Stimulated activated CD4-positive, alpha-beta T cell treated with anti-CD3 and anti-CD28 coated beads, Interleukin-4, amount 100 ng/mL, for 1 hour (primary cell): ENCODE measurements around the gene BABAM2.

ENCODE experiments used
- DNase-seq: peaks from one replicate; pipeline ENCODE4 v3.0.0-alpha.2; 2020

The BABAM2 gene

GRCh38 chr2:28035816-28036215 is 145.3 kb downstream of the BABAM2 start:
- no peak for DNase-seq

- no peak for DNase-seq
These were observed 145.8 kb downstream of the BABAM2 start for GRCh38 chr2:28036307-28036706.

GRCh38 chr2:28038722-28039121 is 148.2 kb downstream of the BABAM2 start:
- DNase-seq: no peak

GRCh38 chr2:28045676-28046351 is 155.3 kb downstream of the BABAM2 start:
- no peak for DNase-seq

- no peak for DNase-seq
These were observed 156.4 kb downstream of the BABAM2 start for GRCh38 chr2:28046921-28047320.

GRCh38 chr2:28047681-28048080 is 157.2 kb downstream of the BABAM2 start:
- no peak for DNase-seq

- no peak for DNase-seq
These were observed 157.8 kb downstream of the BABAM2 start for GRCh38 chr2:28048341-28048740.

- no peak for DNase-seq
These were observed 158.9 kb downstream of the BABAM2 start for GRCh38 chr2:28049416-28049815.

GRCh38 chr2:28049899-28050298 is 159.4 kb downstream of the BABAM2 start:
- DNase-seq: no peak

- no peak for DNase-seq
These were observed 162.2 kb downstream of the BABAM2 start for GRCh38 chr2:28052691-28053090.

GRCh38 chr2:28053597-28053996 is 163.1 kb downstream of the BABAM2 start:
- DNase-seq: no peak

- no peak for DNase-seq
These were observed 164.4 kb downstream of the BABAM2 start for GRCh38 chr2:28054916-28055315.

GRCh38 chr2:28055325-28055970 is 164.9 kb downstream of the BABAM2 start:
- no peak for DNase-seq

- no peak for DNase-seq
These were observed 168.3 kb downstream of the BABAM2 start for GRCh38 chr2:28058791-28059190.

GRCh38 chr2:28062867-28063266 is 172.3 kb downstream of the BABAM2 start:
- DNase-seq: no peak

- DNase-seq: no peak
These were observed 173.0 kb downstream of the BABAM2 start for GRCh38 chr2:28063492-28063962.

- DNase-seq: no peak
These were observed 177.1 kb downstream of the BABAM2 start for GRCh38 chr2:28067602-28068001.

GRCh38 chr2:28068088-28068487 is 177.6 kb downstream of the BABAM2 start:
- DNase-seq: no peak

GRCh38 chr2:28068527-28068926 is 178.0 kb downstream of the BABAM2 start:
- DNase-seq: no peak

GRCh38 chr2:28071221-28071620 is 180.7 kb downstream of the BABAM2 start:
- no peak for DNase-seq

- no peak for DNase-seq
These were observed 183.6 kb downstream of the BABAM2 start for GRCh38 chr2:28074137-28074536.

GRCh38 chr2:28080911-28081310 is 190.4 kb downstream of the BABAM2 start:
- DNase-seq: no peak

- no peak for DNase-seq
These were observed 191.6 kb downstream of the BABAM2 start for GRCh38 chr2:28082131-28082530.

- no peak for DNase-seq
These were observed 192.9 kb downstream of the BABAM2 start for GRCh38 chr2:28083476-28083875.

GRCh38 chr2:28084564-28084963 is 194.0 kb downstream of the BABAM2 start:
- no peak for DNase-seq
